Thyroid gland (tissue), 4 donors: ENCODE measurements around the gene NF1. TPM values are rescaled to one million over a fixed set of nuclear protein-coding genes. Genes with fewer than 3 reads are reported as not detected.

Source experiments
- DNase-seq, 2 donors: peaks; one replicate each; pipeline ENCODE4 v3.0.0-alpha.2; 2019
- H3K27ac ChIP-seq, 3 donors: fragments of 200-600 bp; sonication (generic); 1 replicate in 2 of 3; 2 replicates in 1 of 3; pipeline ENCODE4 v1.5.1; 2016 to 2019; ENCODE audit warnings: mild to moderate bottlenecking in 1 of 3, moderate library complexity in 1 of 3
- H3K27me3 ChIP-seq: fragments of 200-600 bp; sonication (generic); one replicate; pipeline ENCODE4 v1.5.1; 2019
- H3K36me3 ChIP-seq, 2 donors: fragments of 200-600 bp; sonication (generic); one replicate each; pipeline ENCODE4 v1.5.1; 2016 to 2019
- H3K4me1 ChIP-seq, 2 donors: fragments of 200-600 bp; sonication (generic); one replicate each; pipeline ENCODE4 v1.5.1; 2017 to 2019
- H3K4me3 ChIP-seq, 3 donors: fragments of 200-600 bp; sonication (generic); replicated peaks in 1 of 3; 1 replicate in 2 of 3; 2 replicates in 1 of 3; pipeline ENCODE4 v1.5.1; 2016; ENCODE audit warnings: mild to moderate bottlenecking in 1 of 3
- H3K9me3 ChIP-seq: fragments of 200-600 bp; sonication (generic); one replicate; pipeline ENCODE4 v1.5.1; 2017
- POLR2A ChIP-seq, 2 donors: fragments of 450-650 bp; IDR thresholded peaks; one replicate each; pipeline ENCODE4 v1.6.1; 2017; ENCODE audit warnings: antibody characterized with exemption in 2 of 2, mild to moderate bottlenecking in 2 of 2, moderate library complexity in 1 of 2
- WGBS, 2 donors: methylation state at CpG; one replicate each; pipeline ENCODE4 v1.1.5; 2017; 5-methylcytosine and 5-hydroxymethylcytosine counted together
- intact Hi-C: fragments of 100-400 bp; cut with DNase I; formaldehyde crosslinking; loops from one replicate; pipeline ENCODE4 v1.15.1; 2023
- total RNA-seq, 4 donors: library from RNA; depleted of rRNA; stranded (reverse); fragments of >200 nt; gene quantifications; one replicate each; pipeline ENCODE4 v1.2.3, GENCODE V29; 2016
- TF ChIP-seq, protein P1 (sequence below), 6 experiments: fragments of 200-600 bp in 3 of 6; fragments of 450-650 bp in 3 of 6; sonication (generic) in 3 of 6; IDR thresholded peaks; one replicate each; pipeline ENCODE4 v1.5.1; 2016 to 2019; ENCODE audit warnings: antibody characterized with exemption in 6 of 6, mild to moderate bottlenecking in 2 of 6, inconsistent platforms in 1 of 6, moderate library complexity in 1 of 6

Gene NF1
- total RNA-seq, 4 donors from 2014 or later = 102 to 208 (median 129) TPM

DNA sequence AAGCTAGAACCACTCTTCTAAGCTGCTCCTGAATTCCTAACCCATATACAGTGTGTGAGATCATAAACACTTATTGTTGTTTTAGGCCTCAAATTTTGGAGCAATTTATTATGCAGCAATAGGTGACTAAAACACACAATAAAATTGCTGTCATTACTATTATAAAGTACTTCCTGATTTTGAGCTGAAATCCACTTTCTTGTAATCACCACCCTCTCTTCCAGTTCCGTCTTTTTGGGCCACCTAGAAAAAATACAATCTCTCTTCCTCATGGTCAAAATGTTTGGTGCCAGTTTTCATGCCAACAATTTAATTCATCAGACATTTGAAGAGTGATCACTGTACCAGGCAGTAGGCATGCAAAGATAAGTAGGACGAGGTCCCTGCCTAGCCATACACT lies 43.3 kb upstream of the NF1 start:
- no peak overlapping the region for H3K27ac ChIP-seq
- no peaks in the 10 kb centered on the region for H3K4me1 ChIP-seq
- H3K9me3 ChIP-seq = no peaks in the 10 kb centered on the region
- no peak for DNase-seq
- no peak overlapping the region for H3K4me3 ChIP-seq
- TF ChIP-seq, protein P1, sequence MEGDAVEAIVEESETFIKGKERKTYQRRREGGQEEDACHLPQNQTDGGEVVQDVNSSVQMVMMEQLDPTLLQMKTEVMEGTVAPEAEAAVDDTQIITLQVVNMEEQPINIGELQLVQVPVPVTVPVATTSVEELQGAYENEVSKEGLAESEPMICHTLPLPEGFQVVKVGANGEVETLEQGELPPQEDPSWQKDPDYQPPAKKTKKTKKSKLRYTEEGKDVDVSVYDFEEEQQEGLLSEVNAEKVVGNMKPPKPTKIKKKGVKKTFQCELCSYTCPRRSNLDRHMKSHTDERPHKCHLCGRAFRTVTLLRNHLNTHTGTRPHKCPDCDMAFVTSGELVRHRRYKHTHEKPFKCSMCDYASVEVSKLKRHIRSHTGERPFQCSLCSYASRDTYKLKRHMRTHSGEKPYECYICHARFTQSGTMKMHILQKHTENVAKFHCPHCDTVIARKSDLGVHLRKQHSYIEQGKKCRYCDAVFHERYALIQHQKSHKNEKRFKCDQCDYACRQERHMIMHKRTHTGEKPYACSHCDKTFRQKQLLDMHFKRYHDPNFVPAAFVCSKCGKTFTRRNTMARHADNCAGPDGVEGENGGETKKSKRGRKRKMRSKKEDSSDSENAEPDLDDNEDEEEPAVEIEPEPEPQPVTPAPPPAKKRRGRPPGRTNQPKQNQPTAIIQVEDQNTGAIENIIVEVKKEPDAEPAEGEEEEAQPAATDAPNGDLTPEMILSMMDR (IDR thresholded peaks at IDR 0.05) = no peak
- no peak for TF ChIP-seq POLR2A (IDR thresholded peaks at IDR 0.05)
- intact Hi-C loops = no loop called here
- no peaks in the 10 kb centered on the region for H3K36me3 ChIP-seq
- 89 to 92% methylated on average over 2 of the region's 2 CpGs for WGBS, 2 donors
- H3K27me3 ChIP-seq = no peaks in the 10 kb centered on the region

DNA sequence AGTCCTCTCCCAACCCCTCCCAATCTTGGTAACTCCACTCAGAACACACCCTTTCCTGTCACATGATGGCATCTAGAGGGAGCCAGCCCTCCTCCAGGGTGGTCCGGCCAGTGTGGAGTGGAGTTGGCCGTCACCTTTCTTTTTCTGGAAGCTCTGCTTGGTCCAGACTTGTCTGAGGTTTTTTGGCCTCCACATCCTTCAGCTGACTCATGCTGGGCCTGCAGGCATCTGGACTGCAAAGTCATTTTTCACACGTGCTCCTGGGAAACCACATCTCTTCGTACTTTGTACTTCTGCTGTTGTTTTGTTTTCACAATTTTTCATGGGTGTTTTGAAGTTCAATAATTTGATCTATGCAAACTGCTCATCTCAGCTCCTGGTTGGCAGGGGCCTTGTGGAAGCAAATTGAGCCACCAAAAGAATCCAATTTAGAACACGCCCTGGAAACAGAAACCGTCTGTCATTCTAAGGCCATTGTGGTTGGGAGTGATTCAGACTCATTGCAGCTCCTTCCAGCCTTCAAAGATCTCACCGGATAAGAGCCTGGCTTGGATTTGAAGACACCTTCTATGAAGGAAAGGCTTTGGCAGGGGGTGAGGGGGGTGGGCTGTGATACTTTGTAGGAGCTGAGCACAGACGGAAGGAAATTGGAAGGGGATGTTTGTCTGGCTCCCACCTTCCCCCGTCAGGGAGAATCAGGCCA lies 42.4 kb upstream of the NF1 start:
- intact Hi-C loops = no loop called here
- no peak for TF ChIP-seq POLR2A (IDR thresholded peaks at IDR 0.05)
- TF ChIP-seq, protein P1 (IDR thresholded peaks at IDR 0.05) = no peak
- DNase-seq = peak; percentile 4 to 11
- Histone ChIP-seq H3K4me3 (no peak overlapping the region), H3K4me1 (no peaks in the 10 kb centered on the region), H3K27me3 (no peaks in the 10 kb centered on the region), H3K27ac (no peak overlapping the region), H3K9me3 (no peaks in the 10 kb centered on the region), H3K36me3 (no peaks in the 10 kb centered on the region)
- WGBS, 2 donors = 73 to 86% methylated on average over 9 of the region's 9 CpGs

DNA sequence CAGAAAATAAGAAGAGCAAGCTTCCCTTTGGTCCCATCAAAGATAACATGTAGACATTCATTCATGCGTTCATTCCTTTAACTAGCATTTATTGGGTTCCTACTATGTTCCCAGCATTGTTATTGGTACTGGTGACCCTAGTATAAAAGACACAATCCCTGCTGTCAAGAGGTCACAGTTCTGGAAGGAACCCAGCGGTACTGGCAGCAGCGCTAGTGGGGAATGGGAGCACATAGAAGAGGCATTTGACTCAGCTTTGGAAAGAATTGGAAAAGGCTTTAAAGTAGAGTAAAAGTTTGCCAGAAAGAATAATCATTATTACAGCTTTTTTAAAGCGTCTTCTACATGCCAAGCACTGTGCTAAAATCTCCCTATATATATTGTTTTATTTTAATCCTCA lies 41.7 kb upstream of the NF1 start:
- Histone ChIP-seq H3K27ac (no peak overlapping the region), H3K9me3 (no peaks in the 10 kb centered on the region), H3K27me3 (no peaks in the 10 kb centered on the region), H3K4me1 (no peaks in the 10 kb centered on the region), H3K4me3 (no peak overlapping the region), H3K36me3 (no peaks in the 10 kb centered on the region)
- WGBS, 2 donors = 84 to 87% methylated on average over 4 of the region's 4 CpGs
- intact Hi-C loops = no loop called here
- DNase-seq = no peak
- no peak for TF ChIP-seq POLR2A (IDR thresholded peaks at IDR 0.05)

DNA sequence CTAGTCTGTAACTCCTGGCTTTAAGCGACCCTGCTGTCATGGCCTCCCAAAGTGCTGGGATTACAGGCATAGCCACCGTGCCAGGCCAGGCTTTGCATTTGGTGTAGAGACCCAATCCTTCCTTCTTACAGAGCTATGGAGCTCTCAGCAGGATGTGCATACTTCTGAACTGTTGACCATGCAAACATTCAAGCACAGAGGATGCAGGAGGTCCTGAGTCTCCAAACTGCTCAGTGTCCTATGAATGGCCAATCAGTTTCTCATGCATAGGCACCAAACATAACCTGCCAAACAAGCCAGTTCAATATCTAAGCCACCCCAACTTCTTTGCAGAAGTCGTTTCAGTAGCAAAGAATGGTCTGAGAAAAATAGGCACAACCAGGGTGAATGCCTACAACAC lies 40.0 kb upstream of the NF1 start:
- H3K4me3 ChIP-seq = no peak overlapping the region
- WGBS, 2 donors = 84 to 100% methylated on average over 2 to 3 of the region's 3 CpGs
- H3K27me3 ChIP-seq = no peaks in the 10 kb centered on the region
- no peaks in the 10 kb centered on the region for H3K4me1 ChIP-seq
- intact Hi-C loops = no loop called here
- H3K36me3 ChIP-seq = no peaks in the 10 kb centered on the region
- no peak for DNase-seq
- no peak for TF ChIP-seq POLR2A (IDR thresholded peaks at IDR 0.05)
- TF ChIP-seq, protein P1 (IDR thresholded peaks at IDR 0.05) = no peak
- no peaks in the 10 kb centered on the region for H3K9me3 ChIP-seq
- no peak overlapping the region for H3K27ac ChIP-seq

DNA sequence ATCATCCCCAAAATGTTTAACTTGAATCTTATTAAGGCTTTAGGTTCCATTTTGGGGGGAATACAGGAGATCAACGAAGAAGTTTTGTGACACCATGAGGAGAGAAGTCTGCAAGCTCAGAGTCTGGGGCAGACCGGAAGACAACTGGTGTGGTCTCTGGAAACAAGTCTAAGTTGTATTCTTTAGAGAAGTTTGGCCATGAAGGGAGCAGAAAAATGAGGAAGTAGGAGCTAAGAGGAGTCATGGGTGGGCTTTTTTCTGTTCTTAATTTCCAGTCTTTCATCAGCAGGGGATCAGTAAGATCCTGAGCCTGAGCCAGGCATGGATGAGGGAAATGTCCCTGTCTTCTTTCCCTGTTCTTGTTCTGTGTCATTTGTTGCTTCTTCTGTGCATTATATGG lies 35.8 kb upstream of the NF1 start:
- no peaks in the 10 kb centered on the region for H3K36me3 ChIP-seq
- TF ChIP-seq POLR2A (IDR thresholded peaks at IDR 0.05) = no peak
- TF ChIP-seq, protein P1 (IDR thresholded peaks at IDR 0.05) = no peak
- no peak overlapping the region for H3K4me3 ChIP-seq
- 92 to 94% methylated on average over 2 of the region's 2 CpGs for WGBS, 2 donors
- intact Hi-C loops = no loop called here
- H3K9me3 ChIP-seq = no peaks in the 10 kb centered on the region
- H3K27ac ChIP-seq = no peak overlapping the region
- no peaks in the 10 kb centered on the region for H3K4me1 ChIP-seq
- no peak for DNase-seq
- no peaks in the 10 kb centered on the region for H3K27me3 ChIP-seq
